GM19043 (cell line): Measurements from ENCODE around the gene TLCD3A.

Experiments
- ATAC-seq: cut with Tn5 transposase; IDR thresholded peaks from one replicate; pipeline ENCODE4 v1.9.1; 2021; ENCODE audit warnings: low read depth; ENCODE audit not compliant: unreplicated experiment

Gene TLCD3A

GRCh38 chr17:705863-706262, 26.5 kb upstream of the TLCD3A start:
- no peak for ATAC-seq

GRCh38 chr17:708132-708531, 24.3 kb upstream of the TLCD3A start:
- no peak for ATAC-seq

DNA sequence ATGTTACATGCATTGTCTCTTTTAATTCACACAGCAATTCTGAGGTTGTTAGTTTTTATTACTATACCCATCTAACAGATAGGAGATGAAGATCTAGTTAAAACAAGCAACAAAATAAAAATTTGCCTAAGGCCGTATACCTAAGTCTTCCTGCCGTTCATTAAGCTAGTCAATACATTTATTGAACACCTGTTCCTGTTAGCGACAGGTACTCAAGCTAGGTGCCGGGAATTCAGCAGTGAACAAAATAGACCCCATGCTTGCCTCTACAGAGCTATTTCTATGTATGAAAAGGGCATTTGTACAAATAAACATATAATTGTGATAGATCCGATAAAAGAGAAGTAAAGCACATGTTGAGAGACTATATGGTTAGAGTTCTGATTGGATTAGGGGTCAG, 14.3 kb upstream of the TLCD3A start:
- no peak for ATAC-seq

DNA sequence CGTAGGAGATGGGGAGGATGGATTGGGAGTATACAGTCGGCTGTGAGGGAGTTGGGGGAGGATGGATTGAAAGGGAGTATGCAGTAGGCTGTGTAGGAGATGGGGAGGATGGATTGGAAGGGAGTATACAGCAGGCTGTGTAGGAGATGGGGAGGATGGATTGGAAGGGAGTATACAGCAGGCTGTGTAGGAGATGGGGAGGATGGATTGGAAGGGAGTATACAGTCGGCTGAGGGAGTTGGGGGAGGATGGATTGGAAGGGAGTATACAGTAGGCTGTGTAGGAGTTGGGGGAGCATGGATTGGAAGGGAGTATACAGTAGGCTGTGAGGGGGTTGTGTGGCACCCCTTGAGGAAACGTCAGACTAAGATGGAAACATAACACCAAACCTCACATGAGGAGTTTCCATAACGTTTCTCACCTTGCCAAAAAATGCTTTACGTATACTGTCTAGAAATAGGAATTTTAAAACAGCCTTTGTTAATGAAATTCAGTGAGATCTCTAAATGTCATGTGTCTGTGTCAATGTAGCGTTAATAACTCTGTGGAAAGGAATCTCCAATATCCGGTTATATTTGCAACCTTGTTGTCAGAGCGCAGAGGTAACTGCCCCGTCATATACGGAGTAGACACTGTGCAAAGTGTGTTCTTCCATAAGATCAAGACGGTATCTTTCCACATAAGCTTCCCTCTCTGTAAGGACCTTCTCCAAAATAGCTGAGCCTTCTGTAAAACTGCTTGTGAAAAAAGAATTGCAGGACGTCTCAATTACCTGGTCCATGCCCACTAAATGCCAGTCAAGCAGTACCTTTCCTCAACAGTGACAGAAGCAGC, 11.5 kb upstream of the TLCD3A start:
- no peak for ATAC-seq

DNA sequence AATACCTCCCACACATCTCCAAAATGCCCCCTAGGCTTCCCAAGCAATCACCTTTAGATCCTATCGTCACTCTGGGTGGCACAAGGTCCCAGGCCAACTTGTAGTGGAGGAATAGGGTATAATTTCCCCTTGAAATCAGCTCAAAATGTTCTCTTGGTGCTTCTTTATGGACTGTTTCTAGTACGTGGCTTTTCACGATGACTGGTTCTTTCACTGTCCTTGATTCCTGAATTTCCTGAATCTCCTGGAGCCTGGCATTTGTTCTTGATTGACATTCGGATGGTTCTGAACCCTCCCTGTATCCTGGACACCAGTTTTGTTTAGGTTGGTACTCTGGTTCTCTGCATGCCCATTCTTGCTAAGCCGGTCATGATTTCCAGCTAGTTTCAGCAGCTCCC, 10.9 kb upstream of the TLCD3A start:
- no peak for ATAC-seq

DNA sequence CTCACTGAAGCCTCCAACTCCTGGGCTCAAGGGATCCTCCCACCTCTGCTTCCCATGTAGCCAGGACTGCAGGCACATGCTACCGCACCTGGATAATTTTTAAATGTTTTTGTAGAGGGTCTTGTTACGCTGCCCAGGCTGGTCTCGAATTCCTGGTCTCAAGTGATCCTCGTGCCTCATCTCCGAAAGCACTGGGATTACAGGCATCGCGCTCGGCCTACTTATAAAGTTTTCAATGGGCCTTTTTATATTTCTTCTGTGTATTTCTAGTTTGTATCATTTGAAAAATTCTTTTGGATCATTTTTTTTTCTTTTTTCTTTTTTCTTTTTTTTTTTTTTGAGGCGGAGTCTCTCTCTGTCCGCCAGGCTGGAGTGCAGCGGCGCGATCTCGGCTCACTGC, 7.3 kb upstream of the TLCD3A start:
- no peak for ATAC-seq

DNA sequence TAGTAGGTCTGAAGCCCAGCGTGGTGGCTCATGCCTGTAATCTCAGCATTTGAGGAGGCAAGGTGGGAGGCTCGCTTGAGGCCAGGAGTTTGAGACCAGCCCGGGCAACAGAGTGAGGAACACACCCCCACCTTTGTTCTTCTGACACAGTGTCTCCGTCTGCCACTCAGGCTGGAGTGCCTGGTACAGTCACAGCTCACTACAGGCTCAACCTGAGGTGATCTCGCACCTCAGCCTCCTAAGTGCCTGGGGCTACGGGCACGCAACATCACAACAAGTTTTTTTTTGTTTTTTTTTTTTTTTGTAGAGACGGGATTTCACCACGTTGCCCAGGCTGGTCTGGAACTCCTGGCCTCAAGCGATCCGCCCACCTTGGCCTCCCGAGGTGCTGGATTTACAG, 6.7 kb upstream of the TLCD3A start:
- no peak for ATAC-seq

DNA sequence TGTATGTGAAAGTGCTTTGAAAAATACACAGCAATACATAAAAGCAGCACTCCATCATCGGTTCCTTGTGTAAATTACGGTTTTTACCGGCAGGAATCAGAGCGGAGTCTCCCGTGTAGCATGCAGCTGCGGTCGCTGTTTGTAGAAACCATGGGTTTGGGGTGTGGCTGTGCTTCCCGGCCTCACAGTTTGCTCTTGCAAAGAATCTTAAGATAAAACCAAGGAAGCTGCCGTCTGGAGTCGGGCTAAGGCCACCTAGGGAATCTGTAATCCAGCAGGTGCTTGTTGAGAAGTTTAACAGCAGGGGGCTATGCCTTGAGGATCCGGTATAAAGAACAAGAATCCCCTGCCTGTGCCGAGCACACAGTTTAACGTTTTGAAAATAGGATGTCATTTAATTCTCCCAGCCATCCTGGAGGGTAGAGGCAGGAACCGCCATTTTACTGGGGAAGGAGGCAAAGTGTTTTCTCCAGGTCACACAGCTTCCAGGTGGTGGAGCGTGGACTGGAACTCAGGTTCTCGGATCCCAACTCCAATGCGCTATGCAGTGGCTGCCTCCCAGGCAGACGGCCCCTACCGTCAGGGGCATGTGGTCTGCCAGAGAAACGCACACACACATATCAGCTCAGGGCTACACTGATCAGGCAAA, 6.0 kb upstream of the TLCD3A start:
- no peak for ATAC-seq

GRCh38 chr17:728911-729310, 3.5 kb upstream of the TLCD3A start:
- ATAC-seq: no peak

DNA sequence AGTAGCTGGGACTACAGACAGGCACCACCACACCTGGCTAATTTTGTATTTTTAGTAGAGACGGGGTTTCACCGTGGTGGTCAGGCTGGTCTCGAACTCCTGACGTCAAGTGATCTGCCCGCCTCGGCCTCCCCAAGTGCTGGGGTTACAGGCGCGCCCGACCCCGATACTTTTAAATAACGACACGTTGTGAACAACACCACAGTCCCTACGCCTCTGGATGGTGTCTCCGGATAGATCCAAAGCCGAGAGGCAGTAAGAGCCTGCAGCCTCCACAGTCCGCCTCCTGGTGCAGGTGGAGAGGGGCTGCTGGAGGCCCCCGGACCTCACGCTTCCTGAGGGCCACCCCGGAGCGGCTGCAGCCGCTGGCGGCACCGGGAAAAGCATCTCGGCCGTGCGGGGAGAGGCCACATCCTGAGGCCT, 741 bp upstream of the TLCD3A start:
- ATAC-seq: no peak

- no peak for ATAC-seq
These were observed 715 bp downstream of the TLCD3A start for GRCh38 chr17:732902-733720.

DNA sequence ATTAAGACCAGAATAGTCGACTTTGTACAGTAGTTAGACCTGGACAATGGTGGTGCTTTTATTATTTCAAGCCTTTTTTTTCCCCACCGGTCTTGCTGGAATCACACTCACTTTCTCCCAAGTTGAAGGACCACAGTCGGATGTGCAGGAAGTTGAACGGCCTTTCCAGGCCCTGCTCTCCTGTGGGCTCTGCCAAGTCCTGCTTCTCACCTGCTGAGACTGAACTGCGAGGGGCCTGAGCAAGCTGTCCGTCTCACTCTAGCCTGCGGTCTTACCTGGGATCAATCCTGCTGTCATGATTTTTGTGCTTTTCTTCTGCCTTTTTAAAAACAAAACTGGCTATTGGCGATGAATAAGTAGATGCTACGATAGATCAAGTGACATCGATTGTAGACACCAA, 1.3 kb downstream of the TLCD3A start:
- no peak for ATAC-seq

- no peak for ATAC-seq
These were observed 5.2 kb downstream of the TLCD3A start for GRCh38 chr17:737561-738113.

DNA sequence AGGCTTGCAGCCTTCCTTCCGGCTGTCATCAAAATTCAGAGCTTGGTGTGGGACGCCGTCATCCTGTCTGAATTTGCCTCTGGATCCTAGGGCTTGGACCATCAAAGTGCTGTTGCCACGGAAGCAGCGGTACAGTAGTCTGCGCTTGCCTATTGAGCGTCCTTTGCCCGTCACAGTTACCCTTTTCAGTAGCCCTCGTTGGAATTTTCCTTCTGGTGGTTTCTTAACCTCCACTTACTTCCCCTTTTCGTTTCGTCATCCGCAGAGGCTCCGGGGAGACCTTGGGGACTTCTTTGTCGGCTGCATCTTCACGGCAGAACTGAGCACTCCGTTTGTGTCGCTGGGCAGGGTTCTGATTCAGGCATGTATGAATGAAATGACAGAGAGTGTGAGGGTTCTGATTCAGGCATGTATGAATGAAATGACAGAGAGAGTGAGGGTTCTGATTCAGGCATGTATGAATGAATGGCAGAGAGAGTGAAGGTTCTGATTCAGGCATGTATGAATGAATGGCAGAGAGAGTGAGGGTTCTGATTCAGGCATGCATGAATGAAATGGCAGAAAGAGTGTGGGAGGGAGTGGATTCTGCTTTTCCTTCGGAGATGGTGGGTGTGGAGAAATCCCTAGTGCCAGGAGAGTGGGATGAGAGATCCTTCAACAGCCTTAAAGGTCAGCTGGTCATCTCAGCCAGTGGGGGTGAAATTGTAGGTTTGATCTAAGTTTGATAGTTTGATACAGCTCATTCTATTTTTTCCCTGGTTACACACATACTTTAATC, 8.0 kb downstream of the TLCD3A start:
- no peak for ATAC-seq

DNA sequence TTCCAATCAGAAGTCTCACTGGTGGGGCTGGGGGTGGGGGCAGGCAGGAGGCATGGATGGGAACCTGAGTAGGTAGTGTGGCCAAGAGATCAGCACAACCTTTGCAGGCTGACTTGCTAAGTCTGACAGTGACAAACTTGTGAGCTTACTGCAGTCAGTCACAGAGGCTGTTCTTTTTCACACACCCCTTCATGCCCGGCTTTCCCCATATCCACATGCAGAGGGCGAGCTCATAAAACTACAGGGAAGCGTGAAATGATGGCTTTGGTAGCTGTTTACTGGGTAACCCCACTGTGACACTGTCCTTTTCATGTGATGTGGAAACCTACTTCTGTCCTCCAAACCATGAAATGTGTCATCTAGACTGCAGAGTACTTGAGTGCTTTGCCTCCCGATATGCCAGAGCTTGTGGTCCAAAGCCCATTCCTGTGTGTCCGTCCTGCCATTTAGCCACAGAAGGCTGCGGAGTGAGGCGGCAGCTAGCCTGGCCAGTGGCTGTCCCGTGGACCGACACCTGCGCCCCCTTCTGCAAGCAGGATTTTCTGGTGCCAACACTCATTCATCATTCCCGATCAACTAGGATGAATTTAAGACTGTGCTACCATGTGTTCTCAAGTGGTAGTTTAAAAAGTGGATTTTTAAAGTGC, 9.9 kb downstream of the TLCD3A start:
- ATAC-seq: no peak

DNA sequence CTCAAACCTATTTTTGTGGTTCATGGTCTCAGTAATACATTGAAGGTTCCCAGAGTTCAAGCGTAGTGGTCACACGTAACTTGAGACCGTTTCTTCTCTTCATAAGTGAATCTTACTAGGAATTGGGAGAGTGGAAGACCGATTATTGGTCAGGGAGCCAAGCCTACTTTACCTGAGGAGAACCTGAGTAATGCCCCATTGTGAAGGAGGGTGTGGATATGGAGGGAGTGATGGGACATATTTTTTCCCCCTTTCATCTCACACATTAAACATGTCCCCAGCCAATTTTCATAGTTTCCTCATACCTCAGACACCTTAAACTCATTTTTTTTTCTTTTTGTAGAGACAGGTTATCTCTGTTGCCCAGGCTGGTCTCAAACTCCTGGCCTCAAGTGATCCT, 10.7 kb downstream of the TLCD3A start:
- ATAC-seq: no peak

GRCh38 chr17:744937-745336, 12.5 kb downstream of the TLCD3A start:
- no peak for ATAC-seq

GRCh38 chr17:745406-745805, 13.0 kb downstream of the TLCD3A start:
- ATAC-seq: no peak

GRCh38 chr17:746181-746580, 13.8 kb downstream of the TLCD3A start:
- ATAC-seq: no peak
